ENCODE results near the gene SHB. TPM values are rescaled to one million over a fixed set of nuclear protein-coding genes. Genes with fewer than 3 reads are reported as not detected.

Gene SHB, protein sequence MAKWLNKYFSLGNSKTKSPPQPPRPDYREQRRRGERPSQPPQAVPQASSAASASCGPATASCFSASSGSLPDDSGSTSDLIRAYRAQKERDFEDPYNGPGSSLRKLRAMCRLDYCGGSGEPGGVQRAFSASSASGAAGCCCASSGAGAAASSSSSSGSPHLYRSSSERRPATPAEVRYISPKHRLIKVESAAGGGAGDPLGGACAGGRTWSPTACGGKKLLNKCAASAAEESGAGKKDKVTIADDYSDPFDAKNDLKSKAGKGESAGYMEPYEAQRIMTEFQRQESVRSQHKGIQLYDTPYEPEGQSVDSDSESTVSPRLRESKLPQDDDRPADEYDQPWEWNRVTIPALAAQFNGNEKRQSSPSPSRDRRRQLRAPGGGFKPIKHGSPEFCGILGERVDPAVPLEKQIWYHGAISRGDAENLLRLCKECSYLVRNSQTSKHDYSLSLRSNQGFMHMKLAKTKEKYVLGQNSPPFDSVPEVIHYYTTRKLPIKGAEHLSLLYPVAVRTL
- total RNA-seq, result 10 to 100 TPM; 12.3 to 22.9 (median 16.3) TPM

DNA sequence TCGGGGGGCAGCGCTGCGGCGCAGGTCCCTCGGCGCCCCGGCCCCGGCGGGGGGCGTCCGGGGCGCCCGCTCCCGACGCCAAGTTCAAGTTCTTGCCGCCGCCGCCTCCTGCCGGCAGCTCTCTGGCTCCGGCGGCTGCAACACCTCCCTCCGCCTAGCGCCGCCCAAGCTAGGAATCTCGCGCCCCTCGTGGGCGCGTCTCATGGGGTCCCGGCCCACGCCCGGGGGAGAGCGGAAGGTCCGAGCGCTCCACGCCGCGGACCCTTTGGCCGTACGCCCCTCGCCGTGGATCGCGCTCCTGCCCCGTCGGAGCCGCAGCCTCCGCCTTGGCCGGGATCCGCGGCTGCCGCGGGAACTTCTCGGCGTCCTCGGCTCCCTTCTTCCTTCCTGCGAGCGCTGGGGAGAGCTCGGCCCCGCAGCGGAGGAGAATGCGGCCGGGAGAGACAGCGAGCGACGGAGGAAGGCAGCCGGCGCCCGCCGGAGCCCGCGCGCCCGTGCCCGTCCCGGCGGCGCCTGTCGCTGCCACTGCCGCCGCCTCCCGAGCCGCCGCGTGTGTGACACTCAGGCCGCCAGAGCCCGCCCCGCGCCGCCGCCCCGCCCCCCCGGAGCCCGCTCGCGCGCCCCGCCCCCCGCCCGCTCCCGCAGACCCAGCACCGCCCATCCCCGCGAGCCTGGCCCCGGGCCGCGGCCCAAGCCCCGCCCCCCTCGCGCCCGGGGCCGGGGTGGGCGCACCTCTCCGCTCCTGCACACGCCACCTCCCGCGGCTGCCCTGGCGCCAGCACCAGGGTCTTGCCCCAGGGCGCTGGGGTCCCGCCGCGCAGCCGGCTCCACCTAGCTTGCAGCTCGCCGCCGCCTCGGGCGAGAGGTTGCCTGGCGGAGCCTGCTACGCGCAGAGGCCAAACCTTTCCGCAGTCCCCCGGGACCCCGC, at the start of gene SHB:
TSS of gene SHB (minus strand) at position 527 of the 928 bp plus-strand sequence. CDS start 582 bp downstream, outside the sequence.
- H3K9me3 ChIP-seq, result no peaks in the 10 kb centered on the region
- H3K27me3 ChIP-seq, result no peaks in the 10 kb centered on the region
- WGBS, result 2% methylated on average over 21 of the region's 134 CpGs
- TF ChIP-seq POLR2A (IDR thresholded peaks at IDR 0.05) (peak; percentile 37 to 69), EP300 (IDR thresholded peaks at IDR 0.05) (no peak), POLR2AphosphoS5 (IDR thresholded peaks at IDR 0.05) (no peak)
- TF ChIP-seq, protein P1, sequence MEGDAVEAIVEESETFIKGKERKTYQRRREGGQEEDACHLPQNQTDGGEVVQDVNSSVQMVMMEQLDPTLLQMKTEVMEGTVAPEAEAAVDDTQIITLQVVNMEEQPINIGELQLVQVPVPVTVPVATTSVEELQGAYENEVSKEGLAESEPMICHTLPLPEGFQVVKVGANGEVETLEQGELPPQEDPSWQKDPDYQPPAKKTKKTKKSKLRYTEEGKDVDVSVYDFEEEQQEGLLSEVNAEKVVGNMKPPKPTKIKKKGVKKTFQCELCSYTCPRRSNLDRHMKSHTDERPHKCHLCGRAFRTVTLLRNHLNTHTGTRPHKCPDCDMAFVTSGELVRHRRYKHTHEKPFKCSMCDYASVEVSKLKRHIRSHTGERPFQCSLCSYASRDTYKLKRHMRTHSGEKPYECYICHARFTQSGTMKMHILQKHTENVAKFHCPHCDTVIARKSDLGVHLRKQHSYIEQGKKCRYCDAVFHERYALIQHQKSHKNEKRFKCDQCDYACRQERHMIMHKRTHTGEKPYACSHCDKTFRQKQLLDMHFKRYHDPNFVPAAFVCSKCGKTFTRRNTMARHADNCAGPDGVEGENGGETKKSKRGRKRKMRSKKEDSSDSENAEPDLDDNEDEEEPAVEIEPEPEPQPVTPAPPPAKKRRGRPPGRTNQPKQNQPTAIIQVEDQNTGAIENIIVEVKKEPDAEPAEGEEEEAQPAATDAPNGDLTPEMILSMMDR (IDR thresholded peaks at IDR 0.05), result peak in 1 of 2 donors; percentile 30
- peak within 1 kb of the TSS; percentile 79 for H3K4me3 ChIP-seq
- H3K4me1 ChIP-seq, result peaks cover 51% of the 10 kb centered on the region
- H3K36me3 ChIP-seq, result no peaks in the 10 kb centered on the region
- DNase-seq (ENCODE audit: low spot score in 2 of 2), result peak; percentile 84 to 88
- peak within 1 kb of the TSS; percentile 90 for H3K27ac ChIP-seq

DNA sequence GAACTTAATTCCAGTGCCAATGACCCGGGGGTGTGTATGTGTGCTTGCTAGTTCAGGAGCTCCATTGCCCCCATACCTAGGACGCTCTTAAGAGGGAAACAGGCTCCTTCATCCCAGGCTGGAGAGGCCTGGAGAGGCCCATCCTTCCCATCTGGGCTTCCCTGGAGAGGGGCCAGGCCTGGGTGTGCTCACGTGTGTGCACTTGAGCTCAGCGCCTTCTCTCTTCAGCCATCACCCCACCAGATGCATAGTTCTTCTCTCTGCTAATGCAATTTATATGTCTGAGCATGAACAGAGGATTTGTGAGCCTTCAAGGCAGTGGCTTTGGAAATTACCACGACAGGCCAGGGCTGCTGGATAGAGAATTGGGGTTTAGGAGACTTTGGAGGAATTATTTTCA, 48.6 kb upstream of the SHB start:
- peak in 1 of 2 donors; percentile 40 for DNase-seq (ENCODE audit: low spot score in 2 of 2)

DNA sequence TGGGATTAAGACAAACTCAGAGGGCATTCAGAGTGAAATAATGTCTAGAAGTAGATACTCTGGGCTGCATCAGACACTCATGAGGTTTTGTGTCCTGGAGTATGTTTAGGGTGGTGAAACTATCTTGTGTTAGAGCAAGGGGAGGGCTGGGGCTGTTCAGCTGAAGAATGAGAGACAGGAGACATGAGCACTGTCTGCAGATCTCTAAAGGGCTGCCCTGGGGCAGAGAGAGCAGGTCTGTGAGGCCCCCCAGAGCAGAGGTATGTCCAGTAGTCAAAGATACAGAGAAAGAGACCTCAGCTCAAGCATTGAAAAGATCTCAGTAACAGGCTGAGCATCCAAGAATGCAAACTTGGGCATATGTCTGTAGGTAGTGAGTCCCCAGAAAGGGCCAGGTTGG, 45.9 kb upstream of the SHB start:
- TF ChIP-seq POLR2A (IDR thresholded peaks at IDR 0.05), result no peak
- TF ChIP-seq EP300 (IDR thresholded peaks at IDR 0.05), result no peak
- TF ChIP-seq, protein P1 (IDR thresholded peaks at IDR 0.05), result no peak
- no peak for TF ChIP-seq POLR2AphosphoS5 (IDR thresholded peaks at IDR 0.05)
- no peaks in the 10 kb centered on the region for H3K4me1 ChIP-seq
- peak in 1 of 2 donors; percentile 32 for DNase-seq (ENCODE audit: low spot score in 2 of 2)
- no peaks in the 10 kb centered on the region for H3K36me3 ChIP-seq
- no peak overlapping the region for H3K4me3 ChIP-seq
- H3K9me3 ChIP-seq, result no peaks in the 10 kb centered on the region
- no peaks in the 10 kb centered on the region for H3K27me3 ChIP-seq
- no peak overlapping the region for H3K27ac ChIP-seq

More for the DNA sequence above, 48.6 kb upstream of the SHB start:
- Histone ChIP-seq H3K27me3 (no peaks in the 10 kb centered on the region), H3K4me3 (no peak overlapping the region), H3K27ac (no peak overlapping the region), H3K36me3 (no peaks in the 10 kb centered on the region), H3K4me1 (no peaks in the 10 kb centered on the region), H3K9me3 (no peaks in the 10 kb centered on the region)
- WGBS, result 75% methylated on average over 4 of the region's 5 CpGs
- TF ChIP-seq POLR2A (IDR thresholded peaks at IDR 0.05) (no peak), EP300 (IDR thresholded peaks at IDR 0.05) (no peak), POLR2AphosphoS5 (IDR thresholded peaks at IDR 0.05) (no peak)
- TF ChIP-seq, protein P1 (IDR thresholded peaks at IDR 0.05), result no peak

DNA sequence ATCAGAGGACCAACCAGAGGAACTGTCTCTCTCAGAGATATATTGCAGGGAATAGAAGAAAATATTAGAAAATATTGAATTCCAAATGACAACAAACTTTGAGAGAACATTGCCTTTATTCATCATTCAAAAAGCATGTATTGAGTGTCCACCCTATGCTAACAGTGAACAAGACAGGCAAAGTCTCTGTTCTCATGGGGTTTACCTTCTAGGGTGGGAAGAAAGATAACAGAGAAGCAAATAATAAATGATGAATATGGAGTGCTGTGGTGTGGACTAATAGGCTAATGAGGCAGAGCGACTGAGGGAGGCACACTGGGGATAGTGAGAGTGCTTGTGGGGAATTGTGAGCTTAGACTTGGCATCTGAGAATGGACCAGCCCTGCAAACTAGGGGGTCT, 43.4 kb upstream of the SHB start:
- H3K9me3 ChIP-seq, result no peaks in the 10 kb centered on the region
- H3K4me3 ChIP-seq, result no peak overlapping the region
- no peak overlapping the region for H3K27ac ChIP-seq
- H3K4me1 ChIP-seq, result no peaks in the 10 kb centered on the region
- no peak for DNase-seq (ENCODE audit: low spot score in 2 of 2)
- TF ChIP-seq POLR2A (IDR thresholded peaks at IDR 0.05) (no peak), POLR2AphosphoS5 (IDR thresholded peaks at IDR 0.05) (no peak), EP300 (IDR thresholded peaks at IDR 0.05) (no peak)
- TF ChIP-seq, protein P1 (IDR thresholded peaks at IDR 0.05), result no peak
- H3K27me3 ChIP-seq, result no peaks in the 10 kb centered on the region
- no peaks in the 10 kb centered on the region for H3K36me3 ChIP-seq
- WGBS, result 88% methylated on average over 1 of the region's 1 CpG
